GM19351 (cell line): Measurements from ENCODE around the gene GPBP1.
"Not testable (repeated sequence)": the region's sequence is repeated elsewhere in the genome, so short reads cannot be mapped to it uniquely, and the experiment has no call there.

Experiments used
- ATAC-seq: cut with Tn5 transposase; IDR thresholded peaks from one replicate; pipeline ENCODE4 v1.9.1; 2021; ENCODE audit warnings: mild to moderate bottlenecking, moderate library complexity; ENCODE audit not compliant: unreplicated experiment

Gene GPBP1, protein sequence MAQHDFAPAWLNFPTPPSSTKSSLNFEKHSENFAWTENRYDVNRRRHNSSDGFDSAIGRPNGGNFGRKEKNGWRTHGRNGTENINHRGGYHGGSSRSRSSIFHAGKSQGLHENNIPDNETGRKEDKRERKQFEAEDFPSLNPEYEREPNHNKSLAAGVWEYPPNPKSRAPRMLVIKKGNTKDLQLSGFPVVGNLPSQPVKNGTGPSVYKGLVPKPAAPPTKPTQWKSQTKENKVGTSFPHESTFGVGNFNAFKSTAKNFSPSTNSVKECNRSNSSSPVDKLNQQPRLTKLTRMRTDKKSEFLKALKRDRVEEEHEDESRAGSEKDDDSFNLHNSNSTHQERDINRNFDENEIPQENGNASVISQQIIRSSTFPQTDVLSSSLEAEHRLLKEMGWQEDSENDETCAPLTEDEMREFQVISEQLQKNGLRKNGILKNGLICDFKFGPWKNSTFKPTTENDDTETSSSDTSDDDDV

DNA sequence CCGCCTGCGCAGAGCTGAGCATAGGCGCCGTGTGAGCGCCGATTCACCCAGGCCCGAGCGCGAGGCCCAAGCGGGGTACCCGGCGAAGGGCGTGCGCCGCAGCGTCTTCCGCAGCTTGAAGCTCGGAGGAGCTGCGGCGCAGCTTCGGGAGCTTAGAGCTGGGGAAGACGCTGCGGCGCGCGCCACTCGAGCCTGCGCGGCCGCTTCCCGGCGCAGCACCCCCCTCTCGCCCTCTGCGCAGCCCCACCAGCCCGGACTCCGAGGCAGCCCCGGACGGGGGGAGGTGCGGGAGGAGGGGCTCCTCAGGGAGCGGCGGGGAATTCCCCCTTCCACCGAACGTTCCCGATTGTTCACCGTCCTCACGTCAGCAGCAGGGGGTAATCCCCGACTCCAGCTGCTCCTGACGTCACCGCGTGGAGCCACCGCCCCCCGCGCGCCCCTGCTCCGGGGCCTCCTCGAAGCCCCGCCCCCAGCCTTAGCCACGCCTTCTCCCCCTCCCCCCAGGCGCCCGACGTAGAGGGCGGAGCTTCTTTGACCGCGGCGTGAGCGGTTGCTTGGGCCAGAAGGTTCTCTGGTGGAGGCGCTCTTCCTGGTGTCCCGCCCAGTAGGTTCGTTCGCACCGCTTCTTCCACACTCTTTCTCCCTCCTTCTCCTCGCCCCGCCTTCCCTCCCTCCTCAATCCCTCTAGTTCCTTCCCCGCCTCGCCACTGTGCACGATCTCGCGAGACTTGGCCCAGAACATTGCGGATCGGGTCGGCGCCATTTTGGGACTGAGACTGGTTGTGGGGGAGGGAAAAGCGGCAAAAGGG is at the start of gene GPBP1:
TSS of gene GPBP1 (plus strand) at position 741 of the 809 bp plus-strand sequence. CDS start 40,072 bp downstream, outside the sequence.
- peak; percentile 50 for ATAC-seq

DNA sequence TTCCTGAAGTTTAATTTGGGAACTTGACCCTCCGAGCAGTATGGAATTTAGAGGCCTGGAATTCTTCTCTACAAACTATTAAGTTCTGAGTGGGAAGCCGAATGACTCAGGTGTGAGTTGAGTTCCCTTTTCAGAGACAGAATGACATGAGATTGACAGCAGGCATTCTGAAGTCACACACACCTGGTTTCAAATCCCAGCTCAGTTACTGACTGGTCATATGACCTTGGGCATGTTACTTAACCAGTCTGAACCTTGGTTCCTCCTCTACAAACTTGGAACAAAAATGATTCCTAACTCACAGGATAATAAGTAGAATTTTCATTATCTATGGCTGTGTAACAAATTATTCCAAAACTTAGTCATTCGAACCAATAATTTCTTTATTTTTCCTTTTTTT is 45.5 kb upstream of the GPBP1 start:
- ATAC-seq, result no peak

DNA sequence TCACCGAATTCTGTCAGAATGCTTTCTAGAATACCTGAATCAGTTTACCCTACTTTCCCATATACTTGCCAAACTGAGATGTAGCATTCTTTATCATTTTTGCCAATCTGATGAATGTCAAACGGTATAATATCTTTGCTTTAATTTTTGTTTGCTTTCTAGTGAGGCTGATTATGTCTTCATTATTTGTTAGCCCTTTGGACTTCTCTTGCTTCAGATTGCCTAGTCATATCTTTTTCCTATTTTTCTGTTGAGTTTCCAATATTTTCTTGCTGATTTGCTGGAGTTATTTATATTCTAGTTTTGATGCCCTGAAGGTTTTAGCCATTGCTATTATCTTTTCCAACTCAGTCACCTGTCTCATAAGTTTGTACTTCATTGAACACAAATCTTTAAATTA is 40.3 kb upstream of the GPBP1 start:
- ATAC-seq, result no peak

DNA sequence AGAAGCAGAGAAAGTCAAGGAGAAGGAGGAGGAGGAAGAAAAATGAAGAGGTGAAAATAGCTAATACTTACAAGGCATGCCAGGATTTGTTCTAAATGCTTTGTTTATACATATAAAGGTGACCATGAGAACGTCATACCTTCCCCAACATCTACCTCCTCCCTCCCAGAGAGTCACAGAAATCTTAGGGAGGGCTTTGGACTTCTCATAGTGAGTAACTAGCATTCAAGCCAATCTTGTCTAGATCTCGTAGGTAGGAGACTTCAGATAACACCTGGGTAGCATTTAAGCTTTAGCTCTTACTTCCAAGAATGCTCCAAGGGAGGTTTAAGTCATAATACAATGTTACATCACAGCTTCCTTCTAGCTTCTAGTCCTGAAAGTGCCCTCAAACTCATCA is 36.5 kb upstream of the GPBP1 start:
- no peak for ATAC-seq

DNA sequence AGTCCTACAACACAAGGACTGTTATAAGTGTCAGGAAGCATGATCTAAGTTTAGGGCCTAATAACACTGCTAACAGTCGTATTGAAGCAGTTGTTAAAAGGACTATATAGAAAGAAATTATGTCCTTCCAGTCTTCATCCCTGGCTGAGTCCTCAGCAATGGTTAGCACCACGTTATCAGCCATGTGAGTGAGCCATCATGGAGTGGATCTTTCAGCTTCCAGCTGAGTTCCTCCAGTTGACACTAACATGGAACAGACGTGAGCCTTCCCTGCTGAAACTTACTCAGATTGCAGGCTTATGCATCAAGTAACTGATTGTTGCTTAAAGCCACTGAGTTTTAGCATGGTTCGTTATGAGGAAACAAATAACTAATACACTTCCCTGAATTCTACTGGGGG is 21.5 kb upstream of the GPBP1 start:
- ATAC-seq, result no peak

DNA sequence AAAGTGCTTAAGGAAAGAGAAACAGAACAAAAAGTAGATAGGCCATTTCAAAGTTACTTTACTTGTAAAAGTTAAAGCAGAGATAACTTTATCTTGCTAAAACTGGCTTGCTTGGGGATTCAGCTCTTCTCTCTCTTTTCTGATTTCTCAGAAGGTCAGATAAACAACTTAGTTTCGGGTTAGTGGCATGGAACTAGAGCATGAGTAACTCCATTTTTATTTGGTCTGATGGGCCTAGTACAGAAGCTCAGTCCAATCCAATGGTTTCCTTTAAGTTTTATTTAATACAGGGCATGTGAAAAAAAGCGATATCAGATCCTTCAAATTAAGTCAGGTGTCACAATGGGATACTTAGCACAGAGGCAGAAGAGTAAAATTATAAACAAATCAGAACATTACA is 18.8 kb upstream of the GPBP1 start:
- no peak for ATAC-seq

DNA sequence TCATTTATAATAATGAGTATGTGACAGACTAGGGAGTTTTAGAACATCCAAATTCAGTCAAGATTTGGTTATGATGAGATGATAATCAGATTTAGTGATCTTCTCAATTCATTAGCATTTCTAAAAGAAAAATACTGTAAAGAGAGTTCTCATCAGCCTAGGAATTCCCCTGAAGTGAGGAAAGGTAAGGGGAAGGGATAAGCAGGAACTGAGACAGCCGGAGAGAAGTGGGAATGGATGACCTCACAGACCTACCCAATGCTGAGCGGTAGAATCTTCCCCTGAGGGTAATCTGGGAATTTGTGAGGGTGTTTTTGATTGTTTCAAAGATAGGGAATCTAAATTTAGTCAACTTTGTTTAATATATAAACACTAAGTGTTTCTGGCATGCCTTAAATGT is 16.7 kb upstream of the GPBP1 start:
- no peak for ATAC-seq

DNA sequence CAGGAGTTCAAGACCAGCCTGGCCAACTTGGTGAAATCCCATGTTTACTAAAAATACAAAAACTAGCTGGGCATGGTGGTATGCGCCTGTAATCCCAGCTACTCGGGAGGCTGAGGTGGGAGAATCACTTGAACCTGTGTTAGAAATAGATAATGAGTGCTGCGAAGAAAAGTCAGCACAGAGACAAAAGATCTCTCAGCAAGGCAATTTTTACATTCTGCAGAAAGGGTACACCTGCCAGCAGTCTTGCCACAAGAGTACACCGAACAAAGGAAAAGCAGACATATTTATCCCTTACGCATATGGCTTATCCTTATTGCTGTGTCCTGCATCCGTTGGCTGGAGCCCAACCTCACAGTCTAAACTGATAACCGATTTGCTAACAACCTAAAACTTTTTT is 16.2 kb upstream of the GPBP1 start:
- no peak for ATAC-seq

DNA sequence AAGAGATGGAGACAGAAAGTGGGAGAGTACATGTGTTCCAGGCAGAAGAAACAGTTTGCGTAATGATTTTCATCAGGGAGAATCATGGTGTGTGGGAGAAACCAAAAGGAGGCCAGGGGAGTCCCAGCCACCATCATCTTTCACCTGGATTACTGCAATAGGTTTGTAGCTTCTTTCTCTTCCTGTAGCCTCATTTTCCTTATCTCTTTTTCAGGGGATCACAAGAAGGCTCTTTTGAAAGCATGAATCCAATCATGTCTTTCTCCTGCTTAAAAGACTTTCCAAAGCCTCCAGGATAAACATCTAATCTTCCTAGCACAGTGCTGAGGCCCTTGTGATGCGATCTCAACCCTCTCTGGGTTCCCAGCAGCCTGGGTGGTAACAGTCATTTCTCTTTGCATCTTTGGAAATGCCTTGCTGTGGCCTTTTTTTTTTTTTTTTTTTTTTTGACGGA is 10.3 kb upstream of the GPBP1 start:
- no peak for ATAC-seq

DNA sequence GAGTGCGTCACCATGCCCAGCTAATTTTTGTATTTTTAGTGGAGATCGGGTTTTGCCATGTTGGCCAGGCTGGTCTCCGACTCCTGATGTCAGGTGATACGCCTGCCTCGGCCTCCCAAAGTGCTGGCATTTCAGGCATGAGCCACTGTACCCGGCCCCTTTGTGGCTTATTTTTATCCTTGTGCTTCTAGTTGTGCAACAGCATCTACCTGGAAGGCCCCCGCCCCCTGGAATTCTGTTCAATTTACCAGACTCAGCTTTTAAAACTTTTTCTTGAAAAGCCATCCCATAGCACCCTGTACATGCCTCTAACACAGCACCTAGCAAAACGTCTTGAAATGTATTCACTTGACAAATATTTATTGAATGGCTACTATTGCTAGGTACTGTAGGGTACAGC is 9.7 kb upstream of the GPBP1 start:
- no peak for ATAC-seq

DNA sequence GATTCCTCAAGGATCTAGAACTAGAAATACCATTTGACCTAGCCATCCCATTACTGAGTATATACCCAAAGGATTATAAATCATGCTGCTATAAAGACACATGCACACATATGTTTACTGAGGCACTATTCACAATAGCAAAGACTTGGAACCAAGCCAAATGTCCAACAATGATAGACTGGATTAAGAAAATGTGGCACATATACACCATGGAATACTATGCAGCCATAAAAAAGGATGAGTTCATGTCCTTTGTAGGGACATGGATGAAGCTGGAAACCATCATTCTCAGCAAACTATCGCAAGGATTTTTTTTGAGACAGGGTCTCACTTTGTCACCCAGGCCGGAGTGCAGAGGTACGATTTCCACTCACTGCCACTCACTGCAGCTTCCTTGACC is 8.7 kb upstream of the GPBP1 start:
- ATAC-seq, result not testable (repeated sequence)

DNA sequence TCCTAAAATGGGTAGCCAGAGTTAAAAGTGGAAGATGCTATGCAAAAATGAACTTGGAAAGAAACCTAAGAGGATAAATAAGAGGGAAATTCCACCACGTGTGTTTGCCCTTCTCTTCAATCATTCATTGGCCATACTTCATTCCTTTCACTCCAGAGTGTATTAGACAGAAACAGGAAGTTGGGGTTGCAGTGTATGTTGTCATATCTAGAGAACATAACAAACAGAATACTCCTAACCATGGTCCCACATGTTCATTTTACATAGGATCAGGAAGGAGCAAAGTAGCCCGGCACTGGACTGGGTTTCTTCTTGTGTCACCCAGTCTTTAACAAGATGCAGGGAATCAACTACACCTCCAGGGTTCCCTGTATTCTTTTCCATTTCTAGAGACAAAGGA is 7.6 kb upstream of the GPBP1 start:
- ATAC-seq, result peak; percentile 79

DNA sequence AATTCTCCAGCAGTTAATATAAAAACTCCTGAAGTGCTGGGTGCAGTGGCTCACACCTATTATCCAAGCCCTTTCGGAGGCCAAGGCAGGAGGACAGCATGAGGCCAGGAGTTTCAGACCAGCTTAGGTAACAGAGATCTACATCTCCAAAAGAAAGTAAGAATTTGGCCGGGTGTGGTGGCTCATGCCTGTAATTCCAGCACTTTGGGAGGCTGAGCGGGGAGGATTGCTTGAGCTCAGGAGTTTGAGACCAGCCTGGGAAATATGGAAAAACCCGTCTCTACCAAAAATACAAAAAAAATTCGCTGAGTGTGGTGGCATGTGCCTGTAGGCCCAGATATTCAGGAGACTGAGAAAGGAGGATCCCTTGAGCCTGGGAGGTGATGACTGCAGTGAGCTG is 6.7 kb upstream of the GPBP1 start:
- ATAC-seq, result no peak

DNA sequence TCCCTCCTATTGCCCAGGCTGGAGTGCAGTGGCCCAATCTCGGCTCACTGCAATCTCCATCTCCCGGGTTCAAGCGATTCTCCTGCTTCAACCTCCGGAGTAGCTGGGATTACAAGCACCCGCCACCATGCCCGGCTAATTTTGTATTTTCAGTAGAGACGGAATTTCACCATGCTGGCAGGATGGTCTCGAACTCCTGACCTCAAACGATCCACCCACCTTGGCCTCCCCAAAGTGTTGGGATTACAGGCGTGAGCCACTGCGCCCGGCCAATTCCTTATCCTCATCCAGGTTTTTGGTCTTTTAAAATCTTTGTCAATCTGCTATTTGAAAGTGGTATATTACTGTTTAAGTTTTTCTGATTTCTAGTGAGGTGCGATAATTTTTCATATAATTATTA is 3.7 kb upstream of the GPBP1 start:
- ATAC-seq, result not testable (repeated sequence)

DNA sequence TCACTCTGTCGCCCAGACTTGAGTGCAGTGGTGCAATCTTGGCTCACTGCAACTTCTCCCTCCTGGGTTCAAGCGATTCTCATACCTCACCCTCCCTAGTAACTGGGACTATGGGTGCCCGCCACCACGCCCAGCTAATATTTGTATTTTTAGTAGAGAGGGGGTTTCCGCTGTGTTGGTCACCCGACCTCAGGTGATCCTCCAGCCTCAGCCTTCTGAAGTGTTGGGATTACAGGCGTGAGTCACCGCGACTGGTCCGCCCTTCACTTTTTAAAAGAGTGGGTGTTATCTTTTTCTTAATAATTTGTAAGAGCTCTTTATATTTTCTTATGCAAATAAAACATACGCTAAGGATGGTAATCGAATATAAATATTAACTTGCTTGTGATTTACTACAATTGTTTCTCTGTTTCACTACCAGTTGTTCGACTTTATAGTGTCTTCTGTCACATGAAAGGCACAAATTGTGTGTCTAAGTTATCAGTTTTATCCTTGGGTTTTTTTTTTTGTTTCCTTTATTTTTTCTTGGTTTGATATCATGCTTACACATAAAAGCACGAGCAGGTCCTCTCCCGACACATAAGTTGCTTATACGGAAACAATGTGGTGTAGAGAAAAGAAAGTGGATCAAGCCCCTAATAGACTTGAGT is 1.9 kb upstream of the GPBP1 start:
- no peak for ATAC-seq

DNA sequence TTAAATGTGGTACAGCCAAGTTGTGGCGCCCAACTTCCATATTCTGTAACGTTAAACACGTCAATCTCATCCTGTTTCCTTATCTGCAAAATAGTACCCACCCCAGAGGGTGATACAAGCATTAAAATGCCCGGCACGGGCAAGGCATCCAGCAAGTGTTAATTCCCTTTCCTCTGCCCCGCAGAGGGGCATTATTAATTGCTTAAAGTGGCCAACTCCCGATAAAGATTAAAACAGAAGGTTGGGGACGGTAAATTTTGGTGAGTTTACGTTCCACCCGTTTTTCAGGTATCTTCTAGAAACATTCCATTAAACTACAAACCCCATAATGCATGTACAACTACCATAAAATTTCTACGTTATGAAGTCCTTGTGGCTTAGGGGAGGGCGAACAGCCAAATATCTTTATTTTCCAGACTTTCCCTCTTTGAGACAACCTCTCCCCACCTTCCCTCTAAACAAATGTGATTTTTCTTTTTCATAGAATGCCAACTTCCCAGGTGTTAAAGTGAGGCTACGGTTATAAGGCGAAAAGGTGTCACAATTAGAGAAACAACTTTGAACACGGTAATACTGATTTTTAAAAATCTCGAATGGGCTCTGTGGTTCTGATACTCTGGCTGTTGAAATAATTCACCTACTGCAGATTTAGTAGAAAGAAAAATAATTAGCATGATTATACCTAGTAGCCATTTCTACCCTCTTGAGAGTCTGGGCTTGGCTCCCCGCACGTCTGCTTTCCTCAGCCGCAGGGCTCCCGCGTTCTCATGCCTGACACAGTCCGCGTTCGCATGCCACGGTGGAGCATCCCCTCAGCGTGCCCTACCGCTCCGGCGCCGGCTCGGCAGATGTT is 1.2 kb upstream of the GPBP1 start:
- ATAC-seq, result no peak

DNA sequence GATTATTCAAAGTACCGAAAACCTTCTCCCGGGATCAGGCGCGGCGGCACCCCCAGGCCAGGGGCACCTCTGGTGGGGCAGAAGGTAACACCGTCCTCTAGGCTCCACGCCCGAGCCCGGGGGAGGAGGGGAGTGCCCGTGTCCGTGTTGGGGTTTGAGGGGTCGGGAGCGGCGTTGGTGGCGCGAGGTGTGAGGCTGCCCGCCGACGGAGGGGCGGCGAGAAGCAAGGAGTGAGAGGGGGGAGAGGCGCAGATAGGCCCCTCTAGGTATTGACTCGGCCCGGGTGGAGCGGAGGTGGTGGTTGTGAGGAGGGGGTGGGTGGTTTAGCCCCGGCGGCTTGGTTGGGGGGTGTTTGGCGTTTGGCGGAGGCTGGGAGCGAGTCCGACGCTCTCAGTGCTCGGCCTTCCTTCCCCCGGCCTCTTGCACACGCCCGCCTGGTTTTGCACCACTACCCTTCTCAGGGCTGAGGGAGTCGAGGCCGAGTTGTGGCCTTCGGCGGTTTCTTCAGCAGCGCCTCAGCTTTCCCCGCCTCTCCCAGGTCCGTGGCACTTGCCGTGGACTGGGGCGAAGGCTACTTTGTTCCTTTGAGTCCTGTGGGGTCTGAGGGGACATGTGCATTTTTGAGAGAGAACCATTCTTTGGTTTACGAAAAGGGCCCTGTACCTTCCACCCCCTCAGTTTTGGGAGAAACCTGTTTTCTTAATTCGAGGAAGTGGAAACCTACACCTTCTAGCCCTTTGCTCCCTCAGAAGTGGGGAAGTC is 450 bp downstream of the GPBP1 start:
- ATAC-seq, result no peak

DNA sequence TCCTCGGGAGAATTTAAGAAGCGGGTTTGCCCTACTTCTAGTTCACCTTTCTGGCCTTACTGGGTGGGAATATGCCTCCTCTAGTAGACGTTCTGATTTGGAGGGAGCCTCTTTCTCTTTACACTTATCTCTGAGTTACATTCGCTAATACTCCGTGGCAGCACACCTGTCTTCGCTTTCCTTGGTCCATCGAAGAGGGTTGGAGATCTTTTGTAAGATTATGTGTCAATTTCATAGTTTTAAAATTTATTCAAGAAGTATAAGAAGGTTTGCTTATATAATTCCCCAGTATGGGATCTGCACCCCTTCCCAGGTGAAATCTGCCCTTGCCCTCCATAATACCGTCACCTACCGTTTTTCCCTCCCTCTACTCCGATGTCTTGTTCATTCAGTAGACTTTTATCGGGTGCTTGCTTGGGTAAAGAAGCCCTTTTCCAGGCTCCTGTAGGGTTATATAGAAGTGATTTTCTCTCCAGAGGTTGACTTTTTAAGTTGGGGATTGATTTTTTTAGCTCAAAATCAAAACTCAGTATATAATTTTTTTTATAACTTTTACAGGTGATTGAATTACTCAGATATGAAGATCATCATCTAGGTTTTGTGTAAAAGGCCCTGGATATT is 1.1 kb downstream of the GPBP1 start:
- ATAC-seq, result no peak

DNA sequence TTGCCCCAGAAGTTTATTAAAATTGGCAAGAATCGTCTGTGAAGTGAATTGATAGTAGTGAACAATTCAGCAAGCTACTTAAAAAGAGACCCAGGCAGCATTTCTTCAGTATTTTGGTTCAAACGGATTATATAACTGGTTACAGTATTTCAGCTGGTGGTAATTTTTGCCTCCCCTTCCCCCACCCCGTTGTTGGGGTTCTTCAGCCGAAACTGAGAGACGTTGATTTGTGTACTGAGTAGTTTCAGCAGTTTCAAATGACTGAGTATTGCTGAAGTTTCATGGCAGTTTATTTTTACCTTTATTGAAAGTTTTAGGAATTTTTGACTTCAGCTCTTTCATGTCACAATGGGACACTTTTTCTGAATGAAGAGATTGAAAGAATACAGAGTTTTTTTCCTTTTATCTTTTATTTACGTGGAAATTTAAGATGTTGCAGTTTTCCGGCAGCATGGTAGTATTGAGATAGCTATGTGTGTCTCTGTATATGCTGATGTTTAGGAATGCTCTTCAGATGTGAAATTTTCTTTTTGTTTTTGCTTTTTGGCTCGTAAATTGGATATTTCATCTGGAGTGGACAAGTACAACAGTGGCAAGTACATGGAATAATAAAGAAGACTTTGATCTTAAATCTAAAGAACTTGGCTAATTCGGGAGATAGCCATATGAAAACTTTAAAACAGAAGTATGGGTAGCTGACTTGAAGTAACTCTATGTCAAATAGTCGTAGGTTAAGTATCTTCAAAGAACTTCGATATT is 1.9 kb downstream of the GPBP1 start:
- ATAC-seq, result no peak
